Central memory CD4-positive, alpha-beta T cell (primary cell): ENCODE measurements around the gene ARVCF.
A peak's percentile ranks its signal among the peaks of the same experiment; 100 is the strongest.

Experiments used
- DNase-seq: peaks from one replicate; pipeline ENCODE4 v3.0.0; 2022

ARVCF gene

GRCh38 chr22:19998232-19998951 lies 18.2 kb downstream of the ARVCF start:
- no peak for DNase-seq

GRCh38 chr22:19997561-19998231 lies 18.9 kb downstream of the ARVCF start:
- no peak for DNase-seq

- DNase-seq: no peak
These were observed 19.8 kb downstream of the ARVCF start for GRCh38 chr22:19996694-19997384.

GRCh38 chr22:19995611-19996339 lies 20.8 kb downstream of the ARVCF start:
- no peak for DNase-seq

- DNase-seq: no peak
These were observed 21.6 kb downstream of the ARVCF start for GRCh38 chr22:19994851-19995610.

- no peak for DNase-seq
These were observed 22.7 kb downstream of the ARVCF start for GRCh38 chr22:19993926-19994325.

- no peak for DNase-seq
These were observed 23.7 kb downstream of the ARVCF start for GRCh38 chr22:19992921-19993355.

GRCh38 chr22:19992481-19992911 lies 24.1 kb downstream of the ARVCF start:
- DNase-seq: no peak

GRCh38 chr22:19991645-19992451 lies 24.8 kb downstream of the ARVCF start:
- no peak for DNase-seq

- no peak for DNase-seq
These were observed 25.3 kb downstream of the ARVCF start for GRCh38 chr22:19991395-19991644.

- no peak for DNase-seq
These were observed 25.8 kb downstream of the ARVCF start for GRCh38 chr22:19990609-19991394.

- DNase-seq: no peak
These were observed 26.4 kb downstream of the ARVCF start for GRCh38 chr22:19990188-19990587.

GRCh38 chr22:19989725-19990067 lies 26.9 kb downstream of the ARVCF start:
- no peak for DNase-seq

GRCh38 chr22:19988965-19989724 lies 27.5 kb downstream of the ARVCF start:
- no peak for DNase-seq

GRCh38 chr22:19988331-19988808 lies 28.3 kb downstream of the ARVCF start:
- no peak for DNase-seq

GRCh38 chr22:19987394-19988306 lies 29.0 kb downstream of the ARVCF start:
- no peak for DNase-seq

GRCh38 chr22:19986410-19987341 lies 29.9 kb downstream of the ARVCF start:
- peak; percentile 51 for DNase-seq

GRCh38 chr22:19986011-19986409 lies 30.6 kb downstream of the ARVCF start:
- DNase-seq: no peak
